Central memory CD4-positive, alpha-beta T cell (primary cell): ENCODE results near the gene CIZ1.
A peak's percentile ranks its signal among the peaks of the same experiment; 100 is the strongest.

Source experiments
- DNase-seq: peaks from one replicate; pipeline ENCODE4 v3.0.0; 2022

Gene CIZ1

DNA sequence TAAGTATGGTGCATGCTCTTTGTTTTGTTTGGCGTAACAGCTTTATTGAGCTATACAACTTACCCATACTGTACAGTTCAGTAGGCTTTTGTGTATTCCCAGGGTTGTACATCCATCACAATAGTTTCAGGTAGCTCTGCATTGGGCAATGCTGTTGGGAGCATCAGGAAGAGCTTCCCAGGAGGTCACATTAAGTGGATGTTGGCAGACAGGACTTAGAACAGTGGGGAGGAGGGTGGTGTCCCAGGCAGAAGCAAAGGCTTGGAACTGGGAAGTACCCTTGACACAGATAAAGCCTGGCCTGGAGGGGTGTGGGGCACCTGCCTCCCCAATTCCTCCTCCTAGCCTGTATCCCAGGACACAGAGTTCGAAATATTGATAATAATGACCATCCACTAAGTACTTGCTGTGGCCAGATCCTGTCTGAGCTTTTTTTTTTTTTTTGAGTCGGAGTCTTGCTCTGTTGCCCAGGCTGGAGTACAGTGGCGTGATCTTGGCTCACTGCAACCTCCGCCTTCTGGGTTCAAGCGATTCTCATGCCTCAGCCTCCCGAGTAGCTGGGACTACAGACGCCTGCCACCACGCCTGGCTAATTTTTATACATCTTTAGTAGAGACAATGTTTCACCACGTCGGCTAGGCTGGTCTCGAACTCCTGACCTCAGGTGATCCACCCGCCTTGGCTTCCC, 30.0 kb downstream of the CIZ1 start:
- no peak for DNase-seq

DNA sequence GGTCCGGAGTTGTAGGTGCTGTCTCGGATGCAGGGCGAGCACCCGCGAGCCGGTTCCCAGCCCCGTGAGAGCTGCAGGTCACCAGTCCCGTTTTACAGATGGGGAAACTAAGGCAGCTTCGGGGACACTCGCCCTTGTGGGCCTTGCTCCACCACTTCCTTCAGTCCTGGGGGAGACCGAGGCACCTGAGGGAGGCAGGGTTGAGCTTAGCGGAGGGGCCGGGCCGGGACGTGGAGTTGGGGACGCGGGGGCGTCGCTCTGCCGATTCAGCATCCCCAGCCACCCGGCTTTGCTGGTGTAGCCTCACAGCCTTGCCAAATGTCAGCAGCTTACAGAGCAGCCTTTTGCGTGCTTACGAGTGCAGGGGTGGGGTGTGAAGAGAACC, 30.8 kb downstream of the CIZ1 start:
- DNase-seq = no peak

DNA sequence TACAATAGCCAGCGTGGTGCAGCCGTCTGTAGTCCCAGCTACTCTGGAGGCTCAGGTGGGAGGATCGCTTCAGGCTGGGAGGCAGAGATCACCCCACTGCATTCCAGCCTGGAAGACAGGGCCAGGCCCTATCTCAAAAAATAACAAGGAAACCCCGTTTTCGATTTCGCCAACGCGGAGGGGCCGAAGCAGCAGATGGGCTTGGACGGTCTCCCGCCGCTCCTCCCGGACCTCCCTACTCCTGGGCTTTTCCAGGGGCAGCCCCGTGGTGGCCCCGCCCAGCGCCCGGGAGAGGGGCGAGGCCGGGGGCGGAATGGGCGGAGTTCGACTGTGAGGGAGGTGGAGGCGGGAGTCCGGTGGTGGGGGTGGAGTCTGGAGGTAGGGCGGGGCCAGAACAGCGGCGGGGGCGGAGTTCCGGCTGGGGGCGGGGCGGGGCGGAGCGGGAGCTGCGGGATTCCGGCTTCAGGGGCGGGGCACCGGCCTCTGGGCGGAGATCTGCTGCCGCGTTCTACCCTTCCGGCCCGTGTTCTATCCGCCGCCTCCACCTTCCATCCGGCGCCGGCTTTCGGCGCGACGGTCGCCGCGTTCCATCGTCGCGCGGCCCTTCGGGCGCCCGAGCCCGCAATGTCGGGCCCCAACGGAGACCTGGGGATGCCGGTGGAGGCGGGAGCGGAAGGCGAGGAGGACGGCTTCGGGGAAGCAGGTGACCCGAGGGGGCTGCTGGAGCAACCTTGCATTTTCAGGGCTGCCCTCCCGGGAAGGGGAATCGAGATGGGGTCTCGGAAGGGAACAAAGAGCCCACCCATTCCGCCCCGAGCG, 31.4 kb downstream of the CIZ1 start, which contains the start of gene BBLN:
Gene BBLN, plus strand, starts transcription at position 482 of the 819 bp plus-strand sequence. Its CDS starts 143 bp downstream, at position 625.
- peak; percentile 86 for DNase-seq

DNA sequence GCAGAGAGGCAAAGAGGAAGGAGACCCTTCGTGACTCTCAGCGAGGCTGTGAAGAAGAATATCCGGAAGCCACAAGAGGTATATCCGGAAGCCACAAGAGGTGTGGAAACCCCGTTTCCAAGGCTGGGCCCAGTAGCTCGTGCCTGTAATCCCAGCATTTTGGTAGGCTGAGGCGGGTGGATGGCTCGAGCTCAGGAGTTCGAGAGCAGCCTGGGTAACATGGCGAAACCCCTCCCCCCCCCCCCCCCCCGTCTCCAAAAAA, 31.9 kb downstream of the CIZ1 start:
- peak; percentile 71 for DNase-seq

DNA sequence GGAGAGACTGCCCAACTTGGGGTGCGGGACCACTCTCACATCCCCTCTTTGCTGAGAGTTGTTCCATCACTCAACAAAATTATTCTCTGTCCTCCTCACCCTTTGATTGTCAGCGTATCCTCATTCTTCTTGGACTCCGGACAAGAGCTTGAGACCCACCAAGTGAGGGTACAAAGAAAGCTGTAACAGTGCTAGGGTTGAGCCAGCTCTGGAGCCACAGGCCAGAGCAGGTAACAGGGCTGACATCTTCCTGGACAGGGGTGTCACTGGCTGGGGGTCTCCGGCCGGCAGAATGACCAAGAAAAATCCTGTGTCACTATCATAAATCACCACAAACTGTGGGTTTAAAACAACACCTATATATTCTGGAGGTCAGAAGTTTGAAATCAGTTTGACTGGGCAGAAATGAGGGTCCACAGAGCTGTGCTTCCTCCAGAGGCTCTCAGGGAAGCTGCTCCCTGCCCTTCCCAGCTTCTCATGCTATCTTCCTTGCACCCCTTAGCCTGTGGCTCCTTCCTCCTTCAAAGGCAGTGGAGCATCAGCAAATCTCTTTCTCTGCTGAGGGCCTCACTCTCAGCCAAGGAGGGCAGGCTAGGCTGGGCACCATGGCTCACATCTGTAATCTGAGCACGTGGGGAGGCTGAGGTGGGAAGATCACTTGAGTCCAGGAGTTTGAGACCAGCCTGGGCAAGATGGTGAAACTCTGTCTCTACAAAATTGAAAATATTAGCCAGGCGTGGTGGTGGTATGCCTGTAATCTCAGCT, 35.5 kb downstream of the CIZ1 start:
- DNase-seq = no peak

DNA sequence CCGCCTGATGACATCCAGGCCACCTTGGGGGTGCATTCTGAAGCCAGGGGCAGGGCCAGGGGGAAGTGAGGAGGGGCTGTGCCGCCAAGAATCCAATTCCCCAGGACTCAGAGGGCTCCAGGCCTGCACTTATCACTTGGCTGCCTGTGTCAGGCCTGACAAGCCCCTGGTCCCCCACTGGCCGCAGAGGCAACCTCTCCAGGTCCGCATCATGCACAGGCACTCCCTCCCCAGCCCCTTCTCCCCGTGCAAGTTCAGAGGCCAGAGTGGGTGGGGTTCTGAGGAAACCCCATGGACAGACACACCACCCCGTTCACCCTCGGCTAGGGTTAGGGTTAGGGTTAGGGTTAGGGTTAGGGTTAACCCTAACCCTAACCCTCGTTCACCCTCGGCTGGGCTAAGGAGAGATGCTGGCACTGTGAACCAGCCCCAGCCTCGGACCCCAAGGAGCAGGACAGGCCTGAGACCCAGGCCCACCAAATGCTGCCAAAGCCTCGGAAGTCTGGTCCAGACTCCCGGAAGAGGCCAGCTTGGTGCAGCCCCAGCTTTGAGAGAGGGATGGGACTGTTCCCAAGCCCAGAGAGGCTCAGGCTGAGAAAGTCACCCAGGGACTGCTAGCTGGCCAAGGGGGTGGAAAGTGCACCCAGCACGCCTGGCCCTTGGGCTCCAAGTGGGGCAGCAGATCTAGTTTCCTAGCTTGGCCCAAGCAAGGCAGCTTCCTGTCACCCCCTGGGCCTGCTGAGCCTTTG, 37.3 kb downstream of the CIZ1 start:
- DNase-seq = no peak

DNA sequence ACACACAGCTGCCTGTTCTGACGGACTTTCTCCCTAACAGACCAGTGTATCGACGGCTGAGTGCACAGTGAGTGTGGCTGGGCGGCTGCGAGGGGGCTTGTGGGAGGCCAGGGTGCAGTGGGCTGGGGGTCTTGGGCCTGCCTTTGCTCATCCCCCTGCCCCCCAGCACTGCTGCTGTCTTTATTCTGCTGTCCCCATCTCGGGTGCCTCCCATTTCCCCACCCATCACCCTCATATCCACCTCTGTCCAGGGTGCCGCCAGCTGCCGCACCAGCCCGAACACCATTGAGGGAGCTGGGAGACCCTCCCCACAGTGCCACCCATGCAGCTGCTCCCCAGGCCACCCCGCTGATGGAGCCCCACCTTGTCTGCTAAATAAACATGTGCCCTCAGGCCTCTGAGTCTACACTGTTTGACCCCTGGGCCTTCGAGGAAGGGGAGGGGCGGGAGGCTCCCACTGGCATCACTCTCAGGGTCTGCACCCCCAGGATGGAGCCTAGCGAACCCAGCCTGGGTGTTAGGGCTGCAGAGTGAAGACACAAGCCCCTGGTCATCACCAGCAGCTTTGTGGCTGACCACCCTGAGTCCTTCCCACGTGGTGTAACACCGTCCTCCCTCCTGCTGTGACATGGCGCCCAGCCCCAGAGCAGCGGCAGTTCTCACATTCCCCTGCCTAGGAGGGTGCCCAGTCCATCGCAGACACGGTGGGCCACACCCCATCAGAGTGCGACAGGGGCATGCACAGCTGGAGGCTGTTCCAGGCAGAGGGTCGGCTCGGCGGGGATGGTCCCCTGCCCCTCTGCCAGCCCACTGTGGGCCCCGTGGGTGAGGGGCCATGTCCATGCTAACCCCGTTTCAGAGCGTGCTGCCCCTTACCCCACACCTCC, 38.1 kb downstream of the CIZ1 start:
- DNase-seq = no peak

DNA sequence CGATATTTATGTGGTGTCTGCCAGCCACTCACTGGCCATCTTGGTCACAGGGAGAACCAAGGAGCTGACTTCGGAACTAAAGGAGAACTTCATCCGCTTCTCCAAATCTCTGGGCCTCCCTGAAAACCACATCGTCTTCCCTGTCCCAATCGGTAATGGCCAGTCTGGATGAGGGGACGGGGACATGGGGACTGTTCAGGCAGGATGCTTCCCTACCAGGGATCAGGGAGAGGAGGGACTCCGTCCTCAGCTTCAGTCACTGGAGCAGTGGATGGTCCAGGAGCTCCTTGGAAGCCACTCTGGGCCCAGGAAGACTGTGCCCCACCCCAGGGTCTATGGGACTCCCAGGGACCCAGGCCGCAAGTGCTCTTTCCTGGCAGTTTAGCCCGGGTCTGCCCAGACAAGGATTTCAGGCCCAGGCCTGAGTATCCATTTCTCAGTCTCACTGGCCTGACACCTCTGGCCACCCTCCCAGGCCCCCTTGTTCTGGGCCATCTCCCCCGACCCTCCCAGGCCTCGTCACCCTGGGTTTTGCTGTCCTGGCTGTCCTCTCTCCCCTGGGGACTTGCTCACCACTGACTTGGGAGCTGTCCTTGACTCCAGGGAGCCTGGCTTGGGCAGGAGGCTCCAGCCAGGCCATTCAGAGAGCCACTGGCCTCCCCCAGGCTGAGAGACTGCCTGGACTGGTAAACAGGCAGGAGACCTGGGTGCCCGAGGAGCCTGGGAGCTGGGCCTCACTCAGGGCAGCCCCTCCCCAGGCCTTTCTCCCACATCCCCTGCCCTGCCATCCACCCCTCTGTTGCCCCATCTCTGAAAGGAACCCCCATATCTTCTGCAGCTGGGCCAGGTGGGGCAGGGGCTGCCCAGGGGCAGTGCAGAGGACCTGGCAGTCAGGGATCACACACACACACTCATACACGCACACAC, 39.0 kb downstream of the CIZ1 start:
- no peak for DNase-seq

DNA sequence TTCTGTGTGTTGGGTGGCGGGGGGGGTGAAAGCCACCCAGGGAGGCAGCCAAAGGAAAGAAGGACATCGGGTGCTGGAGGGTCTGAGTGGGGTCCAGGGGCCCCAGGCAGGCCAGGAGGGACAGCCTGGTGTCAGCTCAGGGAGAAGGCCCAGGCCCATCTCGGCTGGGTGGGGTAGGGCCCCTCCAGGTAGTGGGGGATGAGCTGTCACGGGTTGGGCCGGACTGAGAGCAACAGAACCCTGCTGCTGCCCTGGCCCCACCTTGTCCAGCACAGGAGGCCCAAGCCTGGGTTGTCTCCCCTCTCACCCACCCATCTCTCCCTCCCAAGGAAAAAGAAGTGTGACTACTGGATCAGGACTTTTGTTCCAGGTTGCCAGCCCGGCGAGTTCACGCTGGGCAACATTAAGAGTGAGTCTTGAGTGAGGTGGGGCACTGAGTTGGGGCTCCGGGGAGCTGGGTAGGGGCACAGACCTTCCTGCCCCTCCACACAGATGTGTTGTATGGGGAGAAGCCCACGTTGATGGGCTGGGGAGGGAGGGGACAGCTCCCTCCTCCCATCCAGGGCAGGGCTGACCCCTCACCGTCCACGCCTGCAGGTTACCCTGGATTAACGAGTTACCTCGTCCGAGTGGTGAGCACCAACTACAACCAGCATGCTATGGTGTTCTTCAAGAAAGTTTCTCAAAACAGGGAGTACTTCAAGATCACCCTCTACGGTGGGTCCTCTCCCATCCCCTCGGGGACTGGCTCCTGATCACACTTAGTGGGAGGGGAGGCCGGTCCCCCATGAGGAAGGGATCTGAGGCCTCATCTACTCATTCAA, 39.9 kb downstream of the CIZ1 start:
- no peak for DNase-seq

DNA sequence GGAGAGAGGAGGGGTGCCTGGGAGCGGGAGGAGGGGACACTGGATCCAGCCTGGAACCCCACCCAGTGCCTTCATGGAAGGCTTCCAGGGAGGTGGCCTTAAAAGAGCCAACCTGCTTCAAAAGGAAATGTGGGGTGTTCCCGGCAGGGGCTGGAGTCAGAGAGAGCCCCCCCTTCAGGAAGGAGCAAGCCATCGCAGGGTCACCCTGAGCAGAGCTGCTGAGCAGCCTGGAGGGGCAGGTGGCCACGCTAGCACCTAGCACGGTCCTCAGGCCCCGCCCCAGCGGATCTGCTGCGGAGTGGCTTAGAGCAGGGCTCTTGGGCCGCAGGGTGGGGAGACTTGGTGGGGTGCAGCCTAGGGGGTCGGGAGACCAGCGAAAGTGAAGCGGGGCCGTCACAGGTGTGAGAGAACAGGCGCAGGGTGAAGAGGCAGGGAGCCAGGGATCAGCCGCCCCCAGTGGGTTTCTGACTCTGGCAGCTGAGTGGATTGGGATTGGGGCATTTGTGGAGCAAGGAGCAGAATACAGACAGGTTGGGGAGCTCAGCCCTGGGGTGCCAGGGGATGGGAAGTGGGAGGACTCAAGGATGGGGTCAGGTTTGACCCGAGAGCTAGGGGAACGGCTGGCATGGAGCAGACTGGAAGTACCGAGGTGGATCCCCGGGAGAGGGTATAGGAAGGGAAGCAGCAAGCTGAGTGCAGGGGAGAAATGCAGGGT, 40.6 kb downstream of the CIZ1 start:
- no peak for DNase-seq

DNA sequence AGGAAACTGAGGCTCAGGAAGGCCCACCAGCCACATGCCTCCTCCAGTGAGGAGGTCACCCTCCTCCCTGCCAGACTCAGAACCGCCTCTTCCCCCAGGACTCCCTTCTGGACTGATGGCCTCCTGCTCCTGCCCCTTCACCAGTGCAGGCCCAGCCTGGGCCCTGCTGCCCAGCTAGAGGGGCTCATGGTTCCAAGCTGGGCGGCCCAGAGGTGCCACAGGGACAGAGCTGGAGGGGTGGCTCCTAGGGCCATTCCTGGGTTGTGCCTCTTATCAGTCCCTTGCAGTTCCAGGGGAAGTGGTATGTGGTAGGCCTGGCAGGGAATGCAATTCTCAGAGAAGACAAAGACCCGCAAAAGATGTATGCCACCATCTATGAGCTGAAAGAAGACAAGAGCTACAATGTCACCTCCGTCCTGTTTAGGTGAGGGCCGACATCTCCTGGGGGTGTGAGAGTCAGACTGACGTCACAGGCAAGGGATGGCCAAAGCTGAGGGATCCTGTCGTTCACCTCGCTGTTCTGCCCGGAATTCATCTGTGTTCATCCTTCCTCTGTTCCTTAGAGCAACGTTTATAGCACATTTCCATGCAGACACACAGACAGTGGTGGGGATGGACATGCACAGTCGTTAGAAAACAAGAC, 41.3 kb downstream of the CIZ1 start:
- DNase-seq = no peak

DNA sequence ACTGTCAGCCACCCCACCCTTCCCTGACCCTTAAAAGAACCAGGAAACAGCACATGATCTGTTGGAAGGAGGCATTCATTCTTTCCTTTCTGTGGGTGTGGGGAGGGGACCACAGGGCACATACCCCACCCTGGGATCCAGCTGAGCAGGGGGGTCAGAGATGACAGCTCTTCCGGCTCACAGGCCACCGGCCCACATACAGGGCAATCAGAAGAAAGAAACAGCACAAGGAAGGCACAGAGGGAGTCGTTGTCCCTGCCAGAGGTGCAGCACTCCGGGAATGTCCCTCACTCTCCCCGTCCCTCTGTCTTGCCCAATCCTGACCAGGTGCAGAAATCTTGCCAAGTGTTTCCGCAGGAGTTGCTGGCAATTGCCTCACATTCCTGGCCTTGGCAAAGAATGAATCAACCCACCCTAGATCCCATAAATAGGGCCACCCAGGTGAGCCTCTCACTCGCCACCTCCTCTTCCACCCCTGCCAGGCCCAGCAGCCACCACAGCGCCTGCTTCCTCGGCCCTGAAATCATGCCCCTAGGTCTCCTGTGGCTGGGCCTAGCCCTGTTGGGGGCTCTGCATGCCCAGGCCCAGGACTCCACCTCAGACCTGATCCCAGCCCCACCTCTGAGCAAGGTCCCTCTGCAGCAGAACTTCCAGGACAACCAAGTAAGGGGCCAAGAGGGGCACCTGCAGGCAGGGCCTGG, 42.2 kb downstream of the CIZ1 start, which contains the start of gene LCN2:
Gene LCN2, plus strand, starts transcription at position 453 of the 701 bp plus-strand sequence. Its CDS starts 73 bp downstream, at position 526.
- DNase-seq = no peak

DNA sequence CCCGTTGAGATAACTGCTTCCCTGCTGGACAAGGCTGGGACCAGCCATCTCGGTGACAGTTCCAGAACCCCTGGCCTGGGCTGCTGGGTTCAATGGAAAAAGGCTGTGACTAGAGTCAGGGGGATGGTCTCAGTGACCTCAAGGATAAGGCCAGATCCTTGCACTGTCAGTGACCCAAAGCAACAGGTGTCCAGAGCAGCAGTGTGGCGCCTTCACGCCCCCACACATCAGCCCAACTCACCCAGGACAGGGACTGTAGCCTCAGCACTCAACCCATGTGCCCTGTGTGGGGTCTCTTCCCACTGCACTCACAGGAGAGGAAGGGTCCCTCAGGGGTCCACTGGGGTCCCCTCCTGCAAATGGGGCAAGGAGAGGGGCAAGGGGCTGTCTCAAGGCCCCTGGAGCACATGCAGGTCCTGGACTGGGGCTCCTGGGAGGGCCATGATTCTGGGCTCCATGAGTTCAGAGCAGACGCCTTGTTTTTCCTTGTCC, 42.8 kb downstream of the CIZ1 start:
- DNase-seq = no peak

DNA sequence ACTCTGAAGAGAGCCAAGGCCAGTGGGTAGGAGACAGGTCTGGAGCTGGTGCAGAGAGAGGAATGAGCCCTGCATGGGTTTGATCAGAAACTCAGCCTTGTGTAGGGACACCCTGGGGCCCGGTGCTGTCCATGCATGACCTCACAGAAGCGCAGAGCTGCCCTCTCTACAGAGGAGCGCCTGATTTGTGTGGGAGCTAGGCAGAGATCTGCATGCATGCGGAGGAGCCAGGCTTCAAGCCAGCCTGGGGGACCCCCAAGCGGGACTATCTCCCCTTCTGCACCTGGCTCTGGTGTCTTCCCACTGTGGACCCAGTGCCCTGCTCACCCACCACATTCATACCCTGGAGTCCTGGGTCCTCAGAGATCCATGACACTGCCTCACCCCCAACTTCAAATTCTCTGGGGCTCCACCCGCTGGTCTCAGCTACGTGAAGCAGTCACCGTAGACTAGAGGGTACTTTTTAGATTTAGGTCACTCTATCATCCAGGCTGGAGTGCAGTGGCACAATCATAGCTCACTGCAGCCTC, 44.7 kb downstream of the CIZ1 start:
- no peak for DNase-seq

DNA sequence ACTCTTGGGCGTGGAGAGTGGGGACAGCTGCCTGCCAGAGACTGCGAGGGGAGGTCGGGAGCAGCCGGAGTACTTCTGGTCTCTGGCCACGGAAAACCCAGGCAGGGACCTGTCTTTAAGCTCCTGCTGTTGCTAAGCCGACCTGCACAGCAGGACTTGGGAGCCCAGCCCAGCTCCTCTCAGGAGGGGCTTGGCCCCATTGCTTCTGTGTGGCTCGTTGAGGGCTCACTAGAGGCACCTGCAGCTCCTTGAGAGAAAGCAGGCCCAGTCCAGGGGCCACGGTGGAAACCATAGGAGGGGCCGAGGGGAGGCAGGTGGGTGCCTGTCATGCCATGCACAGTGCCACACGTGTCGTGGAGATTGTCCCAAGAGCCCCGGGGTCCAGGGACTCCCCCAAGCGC, 45.4 kb downstream of the CIZ1 start:
- DNase-seq = no peak

DNA sequence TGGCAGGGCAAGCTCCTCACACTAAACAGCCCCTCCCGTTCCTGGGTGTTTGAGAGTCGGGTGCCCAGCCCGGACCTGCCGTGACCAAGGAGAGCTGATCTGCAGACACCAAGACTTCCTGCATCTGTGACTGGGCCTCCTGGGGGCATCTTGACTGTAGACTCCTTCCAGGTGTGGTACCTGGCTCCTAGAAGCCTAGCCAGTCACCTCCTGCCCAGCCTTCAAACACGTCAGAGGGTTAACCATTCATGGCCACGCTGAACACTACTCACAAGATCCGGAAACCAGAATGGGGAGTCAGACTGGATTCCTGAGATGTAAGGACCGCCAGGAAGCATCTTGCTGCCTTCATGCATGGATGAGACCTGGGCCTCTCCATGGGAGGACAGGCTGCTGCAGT, 45.8 kb downstream of the CIZ1 start:
- DNase-seq = no peak
